AG04450 (cell line): ENCODE measurements around the gene PDE10A. TPM values are rescaled to one million over a fixed set of nuclear protein-coding genes. Genes with fewer than 3 reads are reported as not detected.

ENCODE experiments used
- CTCF ChIA-PET: fragments of 300-600, 350-600 bp; formaldehyde crosslinking; extraction: SDS; loops from one replicate; lab custom pipeline; 2022; ENCODE audit warnings: antibody characterized with exemption, inconsistent platforms; lab: Charles Lee
- POLR2A ChIA-PET: fragments of 350-600 bp; formaldehyde crosslinking; extraction: SDS; loops from one replicate; lab custom pipeline; 2021; ENCODE audit warnings: antibody characterized with exemption, inconsistent platforms; lab: Yijun Ruan, JAX
- DNase-seq: peaks from one replicate; pipeline ENCODE4 v3.0.0-alpha.2; 2011; ENCODE audit warnings: low read depth, low spot score
- H3K27ac ChIP-seq: one replicate; pipeline ENCODE4 v1.5.1; 2012; ENCODE audit warnings: low read depth, low read length, control low read depth
- H3K27me3 ChIP-seq: one replicate; pipeline ENCODE4 v1.6.0; 2012; ENCODE audit warnings: low read length; ENCODE audit not compliant: control insufficient read depth, insufficient read depth
- H3K4me3 ChIP-seq: 2 replicates; pipeline ENCODE4 v1.5.1; 2011; ENCODE audit warnings: mild to moderate bottlenecking, low read depth, low read length, control low read depth
- H3K9me3 ChIP-seq: 2 replicates; pipeline ENCODE4 v1.5.1; 2012; ENCODE audit warnings: low read length; ENCODE audit not compliant: control insufficient read depth, insufficient read depth
- polyA plus RNA-seq: library from polyadenylated mRNA; depleted of rRNA; stranded (reverse); fragments of >200 nt; gene quantifications from 2 replicates; pipeline ENCODE4 v1.2.3, GENCODE V29; 2011
- TF ChIP-seq, protein P1 (sequence below): IDR thresholded peaks from 2 replicates; pipeline ENCODE4 v1.5.1; 2011; ENCODE audit warnings: low read depth, low read length, control low read depth, inconsistent platforms

Gene PDE10A
- polyA plus RNA-seq, 1 experiment, result 7.8 TPM

DNA sequence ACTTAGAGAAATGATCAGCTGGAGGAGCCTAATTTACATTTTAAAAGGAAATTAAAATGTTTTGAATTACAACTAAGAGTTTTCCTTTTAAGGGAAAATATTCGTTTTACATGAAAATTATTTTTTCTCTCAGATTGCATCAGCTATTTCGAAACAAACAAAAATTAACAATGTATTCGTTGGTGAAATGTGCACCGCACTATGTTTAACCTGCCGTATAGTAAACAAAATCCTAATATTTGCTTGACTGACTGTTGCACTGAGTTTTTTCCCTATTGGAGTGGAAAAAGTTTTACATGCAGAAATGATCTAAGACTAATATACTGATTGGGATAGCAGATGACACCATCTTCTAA lies 5.7 kb downstream of the PDE10A start:
- ChIA-PET CTCF (no interaction called here), POLR2A (interaction anchor here (0.6 kb wide), 1 partner anchor 18 kb away, joined by 10 read pairs; no protein-coding TSS in a partner anchor)
- Histone ChIP-seq H3K27me3 (peaks cover 18% of the 10 kb centered on the region), H3K9me3 (peaks cover 7% of the 10 kb centered on the region), H3K27ac (no peak overlapping the region), H3K4me3 (no peak overlapping the region)
- no peak for DNase-seq
- TF ChIP-seq, protein P1, sequence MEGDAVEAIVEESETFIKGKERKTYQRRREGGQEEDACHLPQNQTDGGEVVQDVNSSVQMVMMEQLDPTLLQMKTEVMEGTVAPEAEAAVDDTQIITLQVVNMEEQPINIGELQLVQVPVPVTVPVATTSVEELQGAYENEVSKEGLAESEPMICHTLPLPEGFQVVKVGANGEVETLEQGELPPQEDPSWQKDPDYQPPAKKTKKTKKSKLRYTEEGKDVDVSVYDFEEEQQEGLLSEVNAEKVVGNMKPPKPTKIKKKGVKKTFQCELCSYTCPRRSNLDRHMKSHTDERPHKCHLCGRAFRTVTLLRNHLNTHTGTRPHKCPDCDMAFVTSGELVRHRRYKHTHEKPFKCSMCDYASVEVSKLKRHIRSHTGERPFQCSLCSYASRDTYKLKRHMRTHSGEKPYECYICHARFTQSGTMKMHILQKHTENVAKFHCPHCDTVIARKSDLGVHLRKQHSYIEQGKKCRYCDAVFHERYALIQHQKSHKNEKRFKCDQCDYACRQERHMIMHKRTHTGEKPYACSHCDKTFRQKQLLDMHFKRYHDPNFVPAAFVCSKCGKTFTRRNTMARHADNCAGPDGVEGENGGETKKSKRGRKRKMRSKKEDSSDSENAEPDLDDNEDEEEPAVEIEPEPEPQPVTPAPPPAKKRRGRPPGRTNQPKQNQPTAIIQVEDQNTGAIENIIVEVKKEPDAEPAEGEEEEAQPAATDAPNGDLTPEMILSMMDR, result no peak

DNA sequence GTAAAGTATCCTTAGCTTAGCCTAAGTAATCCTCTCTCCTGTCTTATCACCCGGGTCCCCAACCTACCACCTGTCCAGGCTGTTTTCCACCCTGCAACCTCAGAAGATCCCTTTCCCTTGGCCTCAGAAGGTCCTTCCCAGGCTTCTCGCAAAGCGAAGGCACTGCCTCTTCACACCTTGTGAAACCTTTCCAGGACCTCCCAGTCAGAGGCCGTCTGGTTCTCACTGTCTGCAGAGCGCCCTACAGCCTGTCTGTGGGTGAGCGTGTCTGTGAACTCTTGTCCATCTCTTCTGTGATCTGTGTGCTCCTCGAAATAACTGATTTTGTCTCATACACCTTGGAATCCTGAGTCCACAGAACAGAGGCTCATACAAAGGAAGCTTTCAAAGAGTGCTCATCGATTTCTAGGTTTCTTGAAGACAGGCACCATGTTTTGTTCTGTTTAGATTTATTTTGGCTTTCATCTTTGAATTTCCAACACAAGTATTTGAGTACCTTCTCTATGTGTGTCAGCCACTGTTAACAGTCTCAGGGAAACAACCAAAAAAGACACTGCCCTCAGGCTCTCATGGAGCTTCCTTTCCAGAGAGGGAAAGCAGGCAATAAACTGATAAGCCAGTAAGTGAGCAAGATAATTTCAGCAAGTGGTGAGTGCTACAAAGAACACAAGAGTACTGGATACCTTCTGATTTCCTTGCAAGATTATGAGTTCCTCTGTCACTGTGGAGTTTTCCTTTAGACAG lies 6.3 kb downstream of the PDE10A start:
- peaks cover 18% of the 10 kb centered on the region for H3K27me3 ChIP-seq
- H3K27ac ChIP-seq, result no peak overlapping the region
- DNase-seq, result no peak
- CTCF ChIA-PET, result no interaction called here
- TF ChIP-seq, protein P1, result no peak
- no peak overlapping the region for H3K4me3 ChIP-seq
- peaks cover 7% of the 10 kb centered on the region for H3K9me3 ChIP-seq
- POLR2A ChIA-PET, result interaction anchor here (0.6 kb wide), 1 partner anchor 17 kb away, joined by 10 read pairs; no protein-coding TSS in a partner anchor

DNA sequence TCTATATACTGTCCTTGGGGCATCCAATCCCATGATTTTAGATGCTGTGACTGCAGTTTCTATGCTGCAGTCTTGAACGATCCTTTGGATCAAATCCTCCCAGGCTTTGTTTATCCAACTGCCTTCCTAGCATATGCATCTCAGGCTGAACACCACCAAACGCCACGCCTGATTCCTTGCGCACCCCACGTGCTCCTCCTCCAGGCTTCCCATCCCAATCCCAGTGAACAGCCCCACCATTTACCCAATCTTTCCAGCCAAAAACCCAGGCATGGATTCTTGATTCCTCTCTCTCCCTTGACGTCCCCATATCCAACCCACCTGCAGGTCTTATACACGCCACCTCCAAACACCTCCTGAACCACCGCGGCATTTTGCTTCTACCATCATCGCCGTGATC lies 7.8 kb downstream of the PDE10A start:
- POLR2A ChIA-PET, result no interaction called here
- TF ChIP-seq, protein P1, result no peak
- peaks cover 7% of the 10 kb centered on the region for H3K9me3 ChIP-seq
- H3K27me3 ChIP-seq, result peaks cover 3% of the 10 kb centered on the region
- H3K27ac ChIP-seq, result no peak overlapping the region
- no peak overlapping the region for H3K4me3 ChIP-seq
- no peak for DNase-seq
- CTCF ChIA-PET, result no interaction called here

DNA sequence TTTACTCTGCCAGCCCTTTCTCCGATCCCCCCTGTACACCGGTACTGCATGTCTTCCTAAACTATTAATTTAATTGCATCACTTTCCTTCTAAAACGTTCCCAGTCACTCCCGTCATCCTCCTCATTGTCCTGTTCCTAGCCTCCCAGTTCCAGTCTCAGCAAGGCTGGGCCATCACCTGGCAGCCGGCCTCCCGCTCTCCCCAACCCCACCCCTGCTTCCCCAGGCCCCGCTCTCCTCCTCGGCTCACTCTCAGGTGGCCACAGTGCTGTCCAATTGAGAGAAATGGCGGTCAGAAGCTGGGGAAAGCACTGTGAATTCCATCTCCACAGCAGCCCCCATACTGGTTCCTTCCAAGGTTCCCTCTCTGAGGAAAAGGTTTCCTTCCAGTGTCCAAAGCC lies 8.9 kb downstream of the PDE10A start:
- H3K4me3 ChIP-seq, result no peak overlapping the region
- DNase-seq, result no peak
- TF ChIP-seq, protein P1, result no peak
- no peak overlapping the region for H3K27ac ChIP-seq
- ChIA-PET POLR2A (no interaction called here), CTCF (no interaction called here)
- peaks cover 7% of the 10 kb centered on the region for H3K9me3 ChIP-seq
- H3K27me3 ChIP-seq, result no peaks in the 10 kb centered on the region

DNA sequence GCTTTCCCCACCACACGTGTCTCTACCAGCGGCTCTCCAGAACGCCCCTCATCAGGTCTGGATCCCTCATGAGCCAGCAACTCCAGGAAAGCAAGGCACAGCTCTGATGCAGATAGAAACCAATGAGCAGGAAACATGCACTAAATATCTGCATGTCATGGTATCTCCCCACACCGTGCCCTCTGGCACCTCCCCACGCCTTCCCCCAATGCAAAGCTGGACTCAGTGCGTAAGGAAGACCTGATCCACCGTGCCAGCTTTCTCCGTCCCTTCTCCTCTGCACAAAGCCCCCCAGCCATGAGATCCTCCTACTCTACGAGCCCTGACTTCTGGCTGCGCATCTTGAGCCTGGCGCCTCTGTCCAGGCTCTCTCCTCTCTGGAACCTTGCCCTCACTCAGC lies 9.4 kb downstream of the PDE10A start:
- POLR2A ChIA-PET, result no interaction called here

More for the DNA sequence above, 9.4 kb downstream of the PDE10A start:
- CTCF ChIA-PET, result no interaction called here
- TF ChIP-seq, protein P1, result no peak
- no peaks in the 10 kb centered on the region for H3K27me3 ChIP-seq
- DNase-seq, result no peak
- H3K27ac ChIP-seq, result no peak overlapping the region
- H3K9me3 ChIP-seq, result peaks cover 7% of the 10 kb centered on the region
- no peak overlapping the region for H3K4me3 ChIP-seq
